PFSK-1 (cell line): ENCODE measurements around the gene C5AR1.

Experiments
- FOXP2 ChIP-seq: optimal IDR thresholded peaks from 2 replicates; pipeline ENCODE3; 2011; ENCODE audit warnings: borderline replicate concordance, control low read depth, inconsistent platforms; ENCODE audit not compliant: insufficient read depth; ENCODE audit errors: extremely low read length, extremely low read depth
- POLR2AphosphoS5 ChIP-seq: IDR thresholded peaks from 2 replicates; pipeline ENCODE4 v1.6.1; 2012; ENCODE audit warnings: low read depth, mild to moderate bottlenecking, control low read depth, low read length, moderate library complexity
- SIN3A ChIP-seq: IDR thresholded peaks from 2 replicates; pipeline ENCODE4 v1.6.1; 2012; ENCODE audit warnings: mild to moderate bottlenecking, low read length, moderate library complexity, borderline replicate concordance; ENCODE audit not compliant: insufficient read depth
- TAF1 ChIP-seq: IDR thresholded peaks from 2 replicates; pipeline ENCODE4 v1.6.1; 2012; ENCODE audit warnings: low read length, control low read depth, borderline replicate concordance; ENCODE audit not compliant: insufficient read depth
- TF ChIP-seq, protein P1 (sequence below), 2 experiments: IDR thresholded peaks; 2 replicates each; pipeline versions ENCODE4 v1.6.1 to v1.8.0; 2011 to 2012; ENCODE audit warnings: low read depth in 2 of 2, low read length in 2 of 2, control low read depth in 1 of 2, inconsistent platforms in 1 of 2, mild to moderate bottlenecking in 1 of 2, moderate library complexity in 1 of 2; ENCODE audit not compliant: insufficient read depth in 1 of 2

- TF ChIP-seq POLR2AphosphoS5 (no peak), TAF1 (no peak), SIN3A (no peak), FOXP2 (no peak)
- TF ChIP-seq, protein P1, sequence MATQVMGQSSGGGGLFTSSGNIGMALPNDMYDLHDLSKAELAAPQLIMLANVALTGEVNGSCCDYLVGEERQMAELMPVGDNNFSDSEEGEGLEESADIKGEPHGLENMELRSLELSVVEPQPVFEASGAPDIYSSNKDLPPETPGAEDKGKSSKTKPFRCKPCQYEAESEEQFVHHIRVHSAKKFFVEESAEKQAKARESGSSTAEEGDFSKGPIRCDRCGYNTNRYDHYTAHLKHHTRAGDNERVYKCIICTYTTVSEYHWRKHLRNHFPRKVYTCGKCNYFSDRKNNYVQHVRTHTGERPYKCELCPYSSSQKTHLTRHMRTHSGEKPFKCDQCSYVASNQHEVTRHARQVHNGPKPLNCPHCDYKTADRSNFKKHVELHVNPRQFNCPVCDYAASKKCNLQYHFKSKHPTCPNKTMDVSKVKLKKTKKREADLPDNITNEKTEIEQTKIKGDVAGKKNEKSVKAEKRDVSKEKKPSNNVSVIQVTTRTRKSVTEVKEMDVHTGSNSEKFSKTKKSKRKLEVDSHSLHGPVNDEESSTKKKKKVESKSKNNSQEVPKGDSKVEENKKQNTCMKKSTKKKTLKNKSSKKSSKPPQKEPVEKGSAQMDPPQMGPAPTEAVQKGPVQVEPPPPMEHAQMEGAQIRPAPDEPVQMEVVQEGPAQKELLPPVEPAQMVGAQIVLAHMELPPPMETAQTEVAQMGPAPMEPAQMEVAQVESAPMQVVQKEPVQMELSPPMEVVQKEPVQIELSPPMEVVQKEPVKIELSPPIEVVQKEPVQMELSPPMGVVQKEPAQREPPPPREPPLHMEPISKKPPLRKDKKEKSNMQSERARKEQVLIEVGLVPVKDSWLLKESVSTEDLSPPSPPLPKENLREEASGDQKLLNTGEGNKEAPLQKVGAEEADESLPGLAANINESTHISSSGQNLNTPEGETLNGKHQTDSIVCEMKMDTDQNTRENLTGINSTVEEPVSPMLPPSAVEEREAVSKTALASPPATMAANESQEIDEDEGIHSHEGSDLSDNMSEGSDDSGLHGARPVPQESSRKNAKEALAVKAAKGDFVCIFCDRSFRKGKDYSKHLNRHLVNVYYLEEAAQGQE (IDR thresholded peaks at IDR 0.05; ENCODE audit: insufficient read depth in 1 of 2, low read depth in 2 of 2, low read length in 2 of 2) = no peak
These were observed 43.6 kb downstream of the C5AR1 start for GRCh38 chr19:47353307-47353712.
